HCT116 (cell line): ENCODE results near the gene TPK1. TPM values are rescaled to one million over a fixed set of nuclear protein-coding genes. Genes with fewer than 3 reads are reported as not detected.

ENCODE experiments used
- ATAC-seq: fragments of 200-7000 bp; cut with Tn5 transposase; 2 replicates; pipeline ENCODE4 v1.9.1; 2020; ENCODE audit warnings: mild to moderate bottlenecking, moderate library complexity
- BruUV-seq: library from RNA; stranded (reverse); fragments of 400-500 nt; replicated peaks from 2 replicates; lab custom pipeline; 2021; lab: Mats Ljungman, UMichigan
- CTCF ChIA-PET: fragments of 300-600 bp; sonication (Branson Sonifier 250); formaldehyde crosslinking; loops from one replicate; lab custom pipeline; 2021; ENCODE audit warnings: antibody characterized with exemption; lab: Charles Lee
- POLR2A ChIA-PET: fragments of 300-600, 350-600 bp; sonication (Branson Sonifier 250); formaldehyde crosslinking; loops from one replicate; lab custom pipeline; 2021; ENCODE audit warnings: antibody characterized with exemption; lab: Charles Lee
- RAD21 ChIA-PET, 2 experiments: fragments of 300-600 bp; sonication (Branson Sonifier 250); formaldehyde crosslinking; loops; one replicate each; lab custom pipeline; 2023; ENCODE audit warnings: low total read pairs in 2 of 2; ENCODE audit not compliant: uncharacterized antibody in 2 of 2, unreplicated experiment in 2 of 2, low non-redundant PET in 1 of 2; lab: Charles Lee
- DNase-seq: peaks from one replicate; pipeline ENCODE4 v3.0.0-alpha.2; 2010; ENCODE audit warnings: low read depth, low spot score
- H2AFZ ChIP-seq: fragments of 200-600 bp; shearing (Covaris generic), sonication (generic); 2 replicates; pipeline ENCODE4 v1.6.1; 2017; ENCODE audit warnings: low read depth, mixed run types, mixed read lengths, antibody characterized with exemption, low read length; ENCODE audit not compliant: poor library complexity, severe bottlenecking
- H3K27ac ChIP-seq: 2 replicates; pipeline ENCODE4 v1.5.1; 2012; ENCODE audit warnings: low read depth, low read length
- H3K27me3 ChIP-seq: fragments of 200-600 bp; sonication (generic); 2 replicates; pipeline ENCODE4 v1.6.1; 2016; ENCODE audit warnings: mixed run types, low read length, mixed read lengths; ENCODE audit not compliant: insufficient read depth
- H3K36me3 ChIP-seq, 2 experiments: fragments of 200-500 bp in 1 of 2; fragments of 200-600 bp in 1 of 2; sonication (Bioruptor generic) in 1 of 2; sonication (generic) in 1 of 2; 2 replicates each; pipeline versions ENCODE4 v1.5.1 to v1.6.1; 2014 to 2016; ENCODE audit warnings: low read length in 2 of 2, inconsistent platforms in 1 of 2, mixed read lengths in 1 of 2, mixed run types in 1 of 2; ENCODE audit not compliant: insufficient read depth in 2 of 2, control insufficient read depth in 1 of 2
- H3K4me1 ChIP-seq, 2 experiments: fragments of 200-600 bp in 1 of 2; sonication (generic) in 1 of 2; 2 replicates each; pipeline versions ENCODE4 v1.5.1 to v1.6.1; 2012 to 2017; ENCODE audit warnings: low read length in 2 of 2, inconsistent platforms in 1 of 2, mild to moderate bottlenecking in 1 of 2, mixed read lengths in 1 of 2, mixed run types in 1 of 2, moderate library complexity in 1 of 2; ENCODE audit not compliant: insufficient read depth in 2 of 2, control insufficient read depth in 1 of 2
- H3K4me2 ChIP-seq: fragments of 200-600 bp; sonication (generic); 2 replicates; pipeline ENCODE4 v1.6.1; 2017; ENCODE audit warnings: mixed run types, low read length, mixed read lengths
- H3K4me3 ChIP-seq, 2 experiments: fragments of 200-600 bp in 1 of 2; sonication (generic) in 1 of 2; replicated peaks in 1 of 2; 2 replicates each; pipeline ENCODE4 v1.5.1; 2011 to 2016; ENCODE audit warnings: low read length in 2 of 2, control low read depth in 1 of 2, low read depth in 1 of 2, mild to moderate bottlenecking in 1 of 2, mixed read lengths in 1 of 2, mixed run types in 1 of 2
- H3K79me2 ChIP-seq: fragments of 200-600 bp; sonication (generic); 2 replicates; pipeline ENCODE4 v1.6.1; 2017; ENCODE audit warnings: mild to moderate bottlenecking, mixed run types, low read length, moderate library complexity, mixed read lengths; ENCODE audit not compliant: insufficient read depth
- H3K9ac ChIP-seq: fragments of 200-600 bp; sonication (generic); 2 replicates; pipeline ENCODE4 v1.6.1; 2016; ENCODE audit warnings: low read length, mixed read lengths
- H3K9me2 ChIP-seq: fragments of 200-600 bp; sonication (generic), shearing (Covaris generic); 2 replicates; pipeline ENCODE4 v1.6.1; 2017; ENCODE audit warnings: mixed run types, mild to moderate bottlenecking, moderate library complexity; ENCODE audit not compliant: insufficient read depth
- H3K9me3 ChIP-seq, 2 experiments: fragments of 200-500 bp in 1 of 2; fragments of 200-600 bp in 1 of 2; sonication (Bioruptor generic) in 1 of 2; sonication (generic) in 1 of 2; 2 replicates each; pipeline ENCODE4 v1.6.1; 2014 to 2017; ENCODE audit warnings: low read length in 2 of 2, mixed read lengths in 2 of 2, inconsistent platforms in 1 of 2, low read depth in 1 of 2, mild to moderate bottlenecking in 1 of 2, mixed run types in 1 of 2, moderate library complexity in 1 of 2; ENCODE audit not compliant: control insufficient read depth in 1 of 2, insufficient read depth in 1 of 2
- H4K20me1 ChIP-seq: fragments of 200-600 bp; sonication (generic), shearing (Covaris generic); 2 replicates; pipeline ENCODE4 v1.6.1; 2017; ENCODE audit warnings: mixed run types, mild to moderate bottlenecking, moderate library complexity; ENCODE audit not compliant: insufficient read depth
- CBX3 ChIP-seq: IDR thresholded peaks from 2 replicates; pipeline ENCODE4 v1.6.1; 2012; ENCODE audit warnings: low read depth
- CEBPB ChIP-seq: IDR thresholded peaks from 2 replicates; pipeline ENCODE4 v1.6.1; 2012; ENCODE audit warnings: low read depth
- EGR1 ChIP-seq: IDR thresholded peaks from 2 replicates; pipeline ENCODE4 v1.6.1; 2012; ENCODE audit warnings: low read depth
- ELF1 ChIP-seq: IDR thresholded peaks from 2 replicates; pipeline ENCODE4 v1.6.1; 2012; ENCODE audit warnings: low read depth, borderline replicate concordance
- EZH2 ChIP-seq: fragments of 200-600 bp; sonication (generic); IDR thresholded peaks from 2 replicates; pipeline ENCODE4 v1.6.1; 2017; ENCODE audit warnings: antibody characterized with exemption, mixed run types
- EZH2phosphoT487 ChIP-seq: fragments of 200-600 bp; IDR thresholded peaks from 2 replicates; pipeline ENCODE4 v1.6.1; 2018; ENCODE audit warnings: antibody characterized with exemption, borderline replicate concordance
- JUND ChIP-seq: IDR thresholded peaks from 2 replicates; pipeline ENCODE4 v1.6.1; 2012
- POLR2A ChIP-seq: IDR thresholded peaks from 2 replicates; pipeline ENCODE4 v1.7.0; 2011; ENCODE audit warnings: borderline replicate concordance; ENCODE audit not compliant: insufficient read depth, insufficient read length; ENCODE audit errors: extremely low read depth
- POLR2AphosphoS5 ChIP-seq: IDR thresholded peaks from 2 replicates; pipeline ENCODE4 v1.6.1; 2011; ENCODE audit warnings: mild to moderate bottlenecking, low read depth, low read length, moderate library complexity
- RAD21 ChIP-seq: IDR thresholded peaks from 2 replicates; pipeline ENCODE4 v1.6.1; 2012; ENCODE audit warnings: low read depth, mild to moderate bottlenecking
- SIN3A ChIP-seq: IDR thresholded peaks from 2 replicates; pipeline ENCODE4 v1.6.1; 2012; ENCODE audit warnings: low read depth
- SP1 ChIP-seq: IDR thresholded peaks from 2 replicates; pipeline ENCODE4 v1.6.1; 2012; ENCODE audit warnings: low read depth
- SRF ChIP-seq: IDR thresholded peaks from 2 replicates; pipeline ENCODE4 v1.6.1; 2012; ENCODE audit warnings: low read depth
- YY1 ChIP-seq: IDR thresholded peaks from 2 replicates; pipeline ENCODE4 v1.6.1; 2011; ENCODE audit warnings: low read length, low read depth, moderate library complexity, mild to moderate bottlenecking; ENCODE audit not compliant: insufficient replicate concordance; ENCODE audit errors: extremely low read depth
- ZNF274 ChIP-seq: fragments of 200-500 bp; sonication (Bioruptor generic); IDR thresholded peaks from 2 replicates; pipeline ENCODE4 v1.6.1; 2014; ENCODE audit warnings: mild to moderate bottlenecking, low read depth, low read length, inconsistent platforms
- intact Hi-C: fragments of 100-400 bp; cut with micrococcal nuclease; formaldehyde crosslinking; loops from 2 replicates; pipeline ENCODE4 v1.10.0; 2022
- total RNA-seq: library from RNA; stranded (reverse); gene quantifications from one replicate; pipeline ENCODE4 v1.2.1, GENCODE V29; 2021; ENCODE audit not compliant: unreplicated experiment
- TF ChIP-seq, protein P1 (sequence below): IDR thresholded peaks from 2 replicates; pipeline ENCODE4 v1.6.1; 2012
- TF ChIP-seq, protein P2 (sequence below): IDR thresholded peaks from 2 replicates; pipeline ENCODE4 v1.6.1; 2012; ENCODE audit warnings: low read depth
- TF ChIP-seq, protein P3 (sequence below): IDR thresholded peaks from 2 replicates; pipeline ENCODE4 v1.6.1; 2012
- TF ChIP-seq, protein P4 (sequence below), 3 experiments: fragments of 200-600 bp in 1 of 3; sonication (generic) in 1 of 3; IDR thresholded peaks in 2 of 3; conservative IDR thresholded peaks in 1 of 3; 2 replicates each; pipeline ENCODE4 v1.5.1; 2012 to 2017; ENCODE audit warnings: low read depth in 2 of 3, low read length in 2 of 3, antibody characterized with exemption in 1 of 3, borderline replicate concordance in 1 of 3, control low read depth in 1 of 3, mild to moderate bottlenecking in 1 of 3, mixed read lengths in 1 of 3, mixed run types in 1 of 3, moderate library complexity in 1 of 3; ENCODE audit not compliant: insufficient read depth in 1 of 3

The TPK1 gene
- total RNA-seq, 1 experiment from 2014 or later: 5.4 TPM

DNA sequence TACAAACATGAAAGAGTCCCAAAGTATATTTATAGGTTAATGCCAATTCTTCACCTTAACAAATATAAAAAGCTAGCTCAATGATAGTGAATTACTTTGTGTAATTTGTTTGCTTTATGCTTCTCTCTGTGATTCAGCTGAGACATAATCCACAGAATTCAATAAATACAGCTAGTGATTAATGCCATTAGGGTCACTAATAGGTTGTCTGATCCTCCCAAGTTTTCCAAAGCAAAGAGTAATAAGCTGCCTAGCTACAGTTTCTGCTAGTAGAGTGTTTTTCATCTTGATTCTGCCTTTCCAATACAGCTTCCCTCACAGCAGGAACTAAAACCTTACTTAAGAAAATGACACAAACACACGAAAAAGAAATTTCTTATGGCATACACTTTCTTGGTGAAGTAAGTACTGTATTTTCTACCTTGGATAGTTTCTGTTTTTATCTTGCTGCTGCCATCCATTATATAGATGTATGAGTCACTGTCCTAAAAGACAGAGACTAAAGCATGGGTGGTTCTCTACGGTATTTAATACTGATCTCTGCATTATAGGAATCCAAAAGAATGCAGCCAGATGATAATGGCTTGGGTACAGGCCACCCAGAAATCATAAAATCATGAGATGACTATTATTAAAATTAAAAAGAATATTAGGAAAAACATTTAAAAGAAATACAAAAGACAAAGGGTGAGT, 170.0 kb downstream of the TPK1 start (continued):
- no peak for TF ChIP-seq CEBPB
- TF ChIP-seq POLR2A: no peak
- TF ChIP-seq JUND: no peak
- no peak for TF ChIP-seq ELF1
- no peak for TF ChIP-seq SIN3A
- no peak for TF ChIP-seq EZH2phosphoT487
- TF ChIP-seq, protein P1, sequence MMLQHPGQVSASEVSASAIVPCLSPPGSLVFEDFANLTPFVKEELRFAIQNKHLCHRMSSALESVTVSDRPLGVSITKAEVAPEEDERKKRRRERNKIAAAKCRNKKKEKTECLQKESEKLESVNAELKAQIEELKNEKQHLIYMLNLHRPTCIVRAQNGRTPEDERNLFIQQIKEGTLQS: no peak

DNA sequence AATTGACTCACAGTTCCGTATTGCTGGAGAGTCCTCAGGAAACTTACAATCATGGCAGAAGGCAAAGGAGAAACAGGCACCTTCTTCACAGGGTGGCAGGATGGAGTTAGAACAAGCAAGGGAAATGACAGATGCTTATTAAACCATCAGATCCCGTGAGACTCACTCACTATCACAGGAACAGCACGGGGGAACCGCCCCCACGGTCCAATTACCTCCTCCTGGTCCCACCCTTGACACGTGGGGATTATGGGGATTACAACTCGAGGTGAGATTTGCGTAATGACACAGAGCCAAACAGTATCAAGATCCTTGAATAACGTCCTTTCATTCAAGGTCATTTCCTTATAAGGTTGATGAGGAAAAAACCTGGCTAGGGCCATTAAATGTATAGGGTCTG, 176.6 kb downstream of the TPK1 start:
- H3K27me3 ChIP-seq: no peaks in the 10 kb centered on the region
- CTCF ChIA-PET: no interaction called here
- no peaks in the 10 kb centered on the region for H3K9me3 ChIP-seq
- no TSS peak for BruUV-seq
- H3K9ac ChIP-seq: no peak overlapping the region
- no peaks in the 10 kb centered on the region for H4K20me1 ChIP-seq
- no peak overlapping the region for H3K27ac ChIP-seq
- H3K9me2 ChIP-seq: no peaks in the 10 kb centered on the region
- no peaks in the 10 kb centered on the region for H3K4me1 ChIP-seq
- no peak for DNase-seq
- H3K36me3 ChIP-seq: no peaks in the 10 kb centered on the region
- no peaks in the 10 kb centered on the region for H3K79me2 ChIP-seq
- H3K4me3 ChIP-seq: no peak overlapping the region
- intact Hi-C loops: no loop called here
- no peak overlapping the region for H3K4me2 ChIP-seq
- no peak for ATAC-seq
- POLR2A ChIA-PET: no interaction called here
- RAD21 ChIA-PET: no interaction called here
- H2AFZ ChIP-seq: no peak overlapping the region
- TF ChIP-seq EZH2 (no peak), ZNF274 (no peak), CEBPB (no peak), RAD21 (no peak), SP1 (no peak), YY1 (no peak), POLR2AphosphoS5 (no peak), CBX3 (no peak), SRF (no peak), EGR1 (no peak)
- TF ChIP-seq, protein P2, sequence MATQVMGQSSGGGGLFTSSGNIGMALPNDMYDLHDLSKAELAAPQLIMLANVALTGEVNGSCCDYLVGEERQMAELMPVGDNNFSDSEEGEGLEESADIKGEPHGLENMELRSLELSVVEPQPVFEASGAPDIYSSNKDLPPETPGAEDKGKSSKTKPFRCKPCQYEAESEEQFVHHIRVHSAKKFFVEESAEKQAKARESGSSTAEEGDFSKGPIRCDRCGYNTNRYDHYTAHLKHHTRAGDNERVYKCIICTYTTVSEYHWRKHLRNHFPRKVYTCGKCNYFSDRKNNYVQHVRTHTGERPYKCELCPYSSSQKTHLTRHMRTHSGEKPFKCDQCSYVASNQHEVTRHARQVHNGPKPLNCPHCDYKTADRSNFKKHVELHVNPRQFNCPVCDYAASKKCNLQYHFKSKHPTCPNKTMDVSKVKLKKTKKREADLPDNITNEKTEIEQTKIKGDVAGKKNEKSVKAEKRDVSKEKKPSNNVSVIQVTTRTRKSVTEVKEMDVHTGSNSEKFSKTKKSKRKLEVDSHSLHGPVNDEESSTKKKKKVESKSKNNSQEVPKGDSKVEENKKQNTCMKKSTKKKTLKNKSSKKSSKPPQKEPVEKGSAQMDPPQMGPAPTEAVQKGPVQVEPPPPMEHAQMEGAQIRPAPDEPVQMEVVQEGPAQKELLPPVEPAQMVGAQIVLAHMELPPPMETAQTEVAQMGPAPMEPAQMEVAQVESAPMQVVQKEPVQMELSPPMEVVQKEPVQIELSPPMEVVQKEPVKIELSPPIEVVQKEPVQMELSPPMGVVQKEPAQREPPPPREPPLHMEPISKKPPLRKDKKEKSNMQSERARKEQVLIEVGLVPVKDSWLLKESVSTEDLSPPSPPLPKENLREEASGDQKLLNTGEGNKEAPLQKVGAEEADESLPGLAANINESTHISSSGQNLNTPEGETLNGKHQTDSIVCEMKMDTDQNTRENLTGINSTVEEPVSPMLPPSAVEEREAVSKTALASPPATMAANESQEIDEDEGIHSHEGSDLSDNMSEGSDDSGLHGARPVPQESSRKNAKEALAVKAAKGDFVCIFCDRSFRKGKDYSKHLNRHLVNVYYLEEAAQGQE: no peak
- TF ChIP-seq, protein P1: no peak
- TF ChIP-seq, protein P3, sequence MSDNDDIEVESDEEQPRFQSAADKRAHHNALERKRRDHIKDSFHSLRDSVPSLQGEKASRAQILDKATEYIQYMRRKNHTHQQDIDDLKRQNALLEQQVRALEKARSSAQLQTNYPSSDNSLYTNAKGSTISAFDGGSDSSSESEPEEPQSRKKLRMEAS: no peak
- TF ChIP-seq, protein P4, sequence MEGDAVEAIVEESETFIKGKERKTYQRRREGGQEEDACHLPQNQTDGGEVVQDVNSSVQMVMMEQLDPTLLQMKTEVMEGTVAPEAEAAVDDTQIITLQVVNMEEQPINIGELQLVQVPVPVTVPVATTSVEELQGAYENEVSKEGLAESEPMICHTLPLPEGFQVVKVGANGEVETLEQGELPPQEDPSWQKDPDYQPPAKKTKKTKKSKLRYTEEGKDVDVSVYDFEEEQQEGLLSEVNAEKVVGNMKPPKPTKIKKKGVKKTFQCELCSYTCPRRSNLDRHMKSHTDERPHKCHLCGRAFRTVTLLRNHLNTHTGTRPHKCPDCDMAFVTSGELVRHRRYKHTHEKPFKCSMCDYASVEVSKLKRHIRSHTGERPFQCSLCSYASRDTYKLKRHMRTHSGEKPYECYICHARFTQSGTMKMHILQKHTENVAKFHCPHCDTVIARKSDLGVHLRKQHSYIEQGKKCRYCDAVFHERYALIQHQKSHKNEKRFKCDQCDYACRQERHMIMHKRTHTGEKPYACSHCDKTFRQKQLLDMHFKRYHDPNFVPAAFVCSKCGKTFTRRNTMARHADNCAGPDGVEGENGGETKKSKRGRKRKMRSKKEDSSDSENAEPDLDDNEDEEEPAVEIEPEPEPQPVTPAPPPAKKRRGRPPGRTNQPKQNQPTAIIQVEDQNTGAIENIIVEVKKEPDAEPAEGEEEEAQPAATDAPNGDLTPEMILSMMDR (IDR thresholded peaks at IDR 0.05 in 2 of 3, conservative IDR thresholded peaks at IDR 0.05 in 1 of 3; ENCODE audit: borderline replicate concordance in 1 of 3, insufficient read depth in 1 of 3, low read depth in 2 of 3, low read length in 2 of 3): no peak
